CD4-positive, alpha-beta T cell treated with Interleukin-6 at 100 ng/mL for 8 hours (primary cell): Measurements from ENCODE around the gene PROM2.

Source experiments
- DNase-seq: peaks from one replicate; pipeline ENCODE4 v3.0.0-alpha.2; 2020; ENCODE audit warnings: mixed read lengths, low spot score

Gene PROM2

DNA sequence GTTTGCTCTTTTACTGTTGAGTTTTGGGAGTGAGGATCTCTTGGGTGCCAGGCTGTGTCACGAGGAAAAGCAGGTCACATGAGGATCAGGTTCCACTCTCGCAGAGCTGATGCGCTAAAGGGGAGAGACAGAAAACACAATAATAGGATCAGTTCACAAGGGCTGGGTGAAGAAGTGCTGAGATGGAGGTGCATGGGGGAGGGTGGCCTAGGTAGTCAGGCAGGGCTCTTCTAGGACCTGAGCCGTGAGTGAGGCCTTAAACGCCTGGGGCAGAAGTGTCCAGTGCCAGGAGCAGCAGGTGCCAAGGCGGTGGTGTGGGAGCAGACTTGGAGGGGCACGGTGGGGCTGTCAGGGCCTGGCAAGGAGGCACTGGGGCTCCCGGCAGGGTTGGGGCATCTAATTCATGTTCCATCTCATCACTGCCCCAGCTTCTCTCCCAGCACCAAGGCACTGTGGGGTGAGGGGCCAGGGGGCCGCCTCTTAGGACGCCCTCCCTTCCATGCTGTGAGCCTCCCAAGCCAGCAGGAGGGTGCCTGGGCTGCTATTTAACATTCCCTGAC lies 32.2 kb downstream of the PROM2 start:
- DNase-seq, result no peak

DNA sequence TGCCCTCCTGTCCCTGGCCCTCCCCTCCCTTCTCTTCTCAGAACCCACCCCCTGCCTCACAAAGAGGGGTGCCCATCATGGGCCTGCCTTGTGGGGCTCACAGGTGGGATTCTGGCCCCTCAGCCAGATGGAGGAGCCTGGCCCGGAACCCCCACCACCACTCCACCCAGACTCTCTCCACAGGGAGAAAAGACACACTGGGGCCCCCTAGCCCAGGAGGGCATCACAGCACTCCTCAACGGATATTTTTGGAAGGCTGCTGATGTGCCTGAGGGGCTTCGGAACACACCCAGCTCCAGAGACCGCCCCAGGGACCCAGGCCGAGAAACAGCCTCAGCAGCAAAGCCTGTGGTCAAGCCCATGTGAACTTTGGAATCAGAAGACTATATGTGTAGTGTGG lies 32.8 kb downstream of the PROM2 start:
- no peak for DNase-seq

GRCh38 chr2:95307878-95308277 lies 33.6 kb downstream of the PROM2 start:
- DNase-seq, result no peak

GRCh38 chr2:95308426-95308990 lies 34.3 kb downstream of the PROM2 start:
- no peak for DNase-seq

DNA sequence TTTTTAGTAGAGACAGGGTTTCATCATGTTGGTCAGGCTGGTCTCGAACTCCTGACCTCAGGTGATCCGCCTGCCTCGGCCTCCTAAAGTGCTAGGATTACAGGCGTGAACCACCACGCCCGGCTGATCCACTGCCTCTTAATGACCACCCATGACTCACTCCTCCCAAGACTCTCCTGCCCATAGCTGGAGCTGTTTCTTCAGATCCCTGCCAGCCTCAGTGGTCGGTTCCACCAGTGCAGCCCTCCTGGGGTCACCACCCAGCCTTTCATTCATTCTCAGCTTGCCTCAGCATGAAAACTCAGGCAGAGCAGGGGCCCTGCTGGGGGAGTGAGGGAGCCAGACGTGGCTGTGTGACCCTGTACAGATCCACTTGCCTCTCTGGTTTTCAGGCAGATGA lies 35.4 kb downstream of the PROM2 start:
- no peak for DNase-seq

- no peak for DNase-seq
Observed at GRCh38 chr2:95310216-95310615, 36.0 kb downstream of the PROM2 start.

- no peak for DNase-seq
Observed at GRCh38 chr2:95310651-95311050, 36.4 kb downstream of the PROM2 start.

DNA sequence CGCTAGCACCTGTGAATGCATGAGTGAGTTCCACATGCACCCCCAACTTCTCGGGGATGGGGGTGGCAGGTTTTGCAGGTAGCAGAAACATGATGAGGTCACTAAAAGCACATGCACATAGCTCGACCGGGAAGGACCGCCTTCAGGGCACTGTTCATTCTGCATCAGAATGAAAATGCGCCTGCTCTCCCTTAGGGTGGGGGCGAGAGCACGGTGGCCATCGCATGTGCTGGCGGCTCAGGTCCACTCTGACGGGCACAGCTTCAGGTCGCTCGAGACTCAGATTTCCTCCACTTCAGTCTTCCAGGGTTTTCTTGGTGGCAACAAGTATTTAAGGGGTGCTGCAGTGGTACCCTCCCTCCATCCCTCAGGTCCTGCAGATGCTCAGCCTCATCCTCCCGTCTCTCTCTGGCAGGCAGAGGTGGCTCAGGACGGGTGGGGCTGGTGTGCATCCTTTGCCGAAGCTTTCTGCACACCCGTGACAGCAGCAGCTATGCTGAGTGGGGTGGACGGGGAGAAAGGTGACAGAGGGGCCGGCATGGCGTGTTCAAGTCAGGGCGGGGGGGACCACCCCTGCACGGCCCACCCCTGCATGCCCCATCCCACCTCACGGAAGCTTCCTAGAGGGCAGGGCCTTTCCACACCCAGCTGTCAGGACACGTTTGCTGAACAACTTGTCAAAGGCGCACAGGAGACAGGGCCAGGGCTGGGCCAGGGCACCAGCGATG lies 37.7 kb downstream of the PROM2 start:
- DNase-seq, result no peak

GRCh38 chr2:95312543-95313201 lies 38.4 kb downstream of the PROM2 start:
- no peak for DNase-seq

GRCh38 chr2:95313296-95314131 lies 39.3 kb downstream of the PROM2 start:
- no peak for DNase-seq

DNA sequence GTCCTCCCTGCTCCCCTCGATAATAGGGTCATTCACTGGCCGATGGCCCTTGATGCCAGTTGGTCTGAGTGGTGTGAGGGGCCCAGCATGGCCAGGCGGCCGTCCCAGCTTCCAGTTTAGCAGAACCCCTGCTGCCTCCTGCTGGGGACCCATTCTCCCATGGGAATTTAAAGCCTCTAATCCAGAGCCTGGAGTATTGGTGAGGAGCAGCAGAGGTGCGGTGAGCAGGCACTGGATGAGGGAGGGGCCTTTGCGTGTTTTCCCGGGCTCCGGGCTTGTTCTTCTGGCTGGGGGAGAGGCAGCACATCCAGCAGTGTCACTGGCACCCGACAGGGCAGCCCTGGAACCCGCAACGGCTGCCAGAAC lies 40.3 kb downstream of the PROM2 start:
- no peak for DNase-seq

DNA sequence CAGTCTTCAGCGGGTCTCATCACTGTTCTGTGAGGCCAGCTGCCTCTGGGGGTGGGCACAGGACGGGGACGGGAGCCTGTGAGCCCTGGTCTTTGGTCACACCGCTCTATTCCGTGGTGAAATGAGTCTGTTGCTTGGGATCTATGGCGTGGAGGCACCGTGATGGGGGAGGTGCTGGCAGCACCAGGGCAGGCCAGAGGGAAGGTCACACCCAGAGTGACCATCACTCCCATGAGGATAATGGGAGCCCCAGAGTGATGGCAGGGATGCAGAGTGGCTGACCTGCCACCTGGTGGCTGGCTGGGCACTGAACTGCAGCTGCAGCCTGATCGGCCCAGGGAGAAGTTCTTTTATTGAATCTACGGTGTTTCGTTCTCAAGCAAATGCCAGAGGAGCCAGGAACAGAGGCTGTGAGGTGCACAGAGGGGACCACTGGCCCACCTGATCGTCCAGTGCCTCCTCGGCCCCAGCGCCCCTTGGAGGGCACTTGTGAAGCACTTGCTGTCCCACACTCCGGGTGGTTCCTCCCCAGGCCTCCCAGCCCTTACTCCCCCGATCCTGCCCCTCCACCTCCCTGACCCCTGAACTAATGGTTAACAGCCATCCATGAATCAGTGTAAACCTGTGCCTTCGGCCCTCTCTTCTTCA lies 40.8 kb downstream of the PROM2 start:
- no peak for DNase-seq

DNA sequence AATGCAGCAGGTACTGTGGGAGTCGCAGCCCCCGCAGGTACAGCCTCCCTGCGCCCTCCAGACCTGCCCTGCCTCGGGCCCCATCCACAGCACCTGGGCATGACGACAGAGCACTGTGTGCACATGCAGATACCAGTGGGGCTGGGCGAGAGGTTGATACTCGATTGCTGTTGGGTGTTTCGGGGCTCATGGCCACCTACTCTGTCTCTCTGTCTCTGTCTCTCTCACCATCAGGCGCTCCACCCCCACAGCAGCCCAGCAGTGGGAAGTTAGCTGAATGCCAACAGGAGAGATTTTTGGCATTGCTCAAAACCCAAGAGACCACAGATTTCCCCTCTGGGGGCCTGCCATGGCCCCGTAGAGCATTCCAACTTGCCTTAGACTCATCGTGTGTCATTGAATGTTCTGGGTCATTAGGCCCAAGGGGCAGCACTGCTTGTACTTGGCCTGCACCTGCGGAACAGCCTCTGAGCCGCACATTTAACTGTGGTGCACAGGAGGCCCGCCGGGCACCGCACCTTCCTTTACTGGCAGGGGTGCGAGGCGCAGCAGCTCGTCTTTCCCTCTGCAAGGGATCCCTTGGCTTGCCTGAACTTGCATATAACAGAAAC lies 41.7 kb downstream of the PROM2 start:
- DNase-seq, result no peak

GRCh38 chr2:95316466-95317122 lies 42.3 kb downstream of the PROM2 start:
- no peak for DNase-seq

DNA sequence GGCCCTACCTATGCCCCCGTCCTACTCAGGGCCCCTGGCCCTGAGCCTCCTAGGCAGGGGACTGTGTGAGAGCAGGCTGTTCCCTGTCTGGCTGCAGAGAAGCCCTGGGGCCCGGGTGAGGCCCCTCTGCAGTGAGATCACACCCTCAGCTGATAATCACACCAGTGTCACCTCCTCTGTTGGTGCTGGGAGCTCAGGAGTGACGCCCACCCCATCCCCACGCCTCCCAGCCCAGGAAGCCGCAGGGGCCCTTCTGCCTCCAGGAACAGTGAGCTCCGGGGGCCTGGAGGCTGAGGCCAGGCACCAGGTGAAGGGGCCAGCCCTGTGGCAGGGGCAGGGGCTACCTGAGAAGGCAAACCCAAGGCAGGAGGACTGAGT lies 42.9 kb downstream of the PROM2 start:
- DNase-seq, result no peak

- no peak for DNase-seq
Observed at GRCh38 chr2:95317665-95318425, 43.6 kb downstream of the PROM2 start.

DNA sequence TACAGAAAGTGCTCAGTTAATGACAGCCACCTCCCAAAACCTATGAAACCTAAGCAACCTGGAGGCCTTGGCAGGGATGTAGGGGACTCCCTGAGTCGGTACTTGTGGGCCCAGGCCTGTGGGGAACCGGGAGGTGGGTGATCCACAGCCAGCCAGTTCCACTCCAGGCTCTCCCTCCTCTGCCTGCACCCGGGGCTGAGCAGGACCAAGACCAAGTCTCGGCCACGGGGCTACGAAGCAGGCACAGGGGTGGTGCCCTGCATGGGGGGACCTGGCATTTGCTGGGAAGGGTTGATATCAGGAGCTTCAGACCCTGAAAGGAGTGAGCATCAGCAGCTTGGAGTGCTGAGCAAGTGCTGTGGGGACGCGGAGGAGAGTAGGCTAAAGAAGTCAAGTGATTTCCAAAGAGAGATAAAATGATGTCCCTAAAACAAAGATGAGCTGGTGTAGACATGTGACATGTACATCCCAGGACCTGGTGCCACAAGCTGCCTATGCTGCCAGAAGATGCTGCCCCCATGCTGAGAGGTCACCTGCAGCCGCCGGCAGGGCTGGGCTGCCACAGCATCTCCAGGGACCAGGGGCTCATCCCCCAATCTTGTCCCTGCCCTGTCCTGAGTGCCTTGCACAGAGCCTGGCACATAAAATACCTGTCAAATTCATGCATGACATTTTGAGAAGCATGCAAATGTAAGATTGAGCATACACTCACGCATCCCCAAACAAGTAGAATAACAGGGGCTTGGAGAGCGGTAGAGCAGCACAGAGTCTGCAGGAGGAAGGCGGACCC lies 44.4 kb downstream of the PROM2 start:
- no peak for DNase-seq

- no peak for DNase-seq
Observed at GRCh38 chr2:95319481-95320343, 45.5 kb downstream of the PROM2 start.
